GM18505 (cell line): ENCODE measurements around the gene FNDC11.
"Not testable (repeated sequence)": the region's sequence is repeated elsewhere in the genome, so short reads cannot be mapped to it uniquely, and the experiment has no call there.

ENCODE experiments used
- ATAC-seq: cut with Tn5 transposase; IDR thresholded peaks from one replicate; pipeline ENCODE4 v1.9.1; 2021; ENCODE audit not compliant: unreplicated experiment
- POLR2A ChIP-seq: IDR thresholded peaks from 4 replicates; pipeline ENCODE4 v1.6.1; 2011; ENCODE audit warnings: borderline replicate concordance; ENCODE audit not compliant: insufficient read depth, insufficient read length; ENCODE audit errors: extremely low read depth

Gene FNDC11

GRCh38 chr20:63557481-63557891 is 3.5 kb downstream of the FNDC11 start:
- no peak for TF ChIP-seq POLR2A
- ATAC-seq: no peak

GRCh38 chr20:63558804-63559484 is 5.0 kb downstream of the FNDC11 start:
- ATAC-seq: no peak
- no peak for TF ChIP-seq POLR2A

- not testable (repeated sequence) for ATAC-seq
Measured at GRCh38 chr20:63559485-63560332, 5.8 kb downstream of the FNDC11 start.

GRCh38 chr20:63560333-63560805 is 6.4 kb downstream of the FNDC11 start:
- no peak for TF ChIP-seq POLR2A
- no peak for ATAC-seq

- ATAC-seq: no peak
- TF ChIP-seq POLR2A: no peak
Measured at GRCh38 chr20:63560856-63561609, 7.1 kb downstream of the FNDC11 start.

GRCh38 chr20:63561624-63562396 is 7.9 kb downstream of the FNDC11 start:
- no peak for ATAC-seq
- no peak for TF ChIP-seq POLR2A

- no peak for TF ChIP-seq POLR2A
- ATAC-seq: no peak
Measured at GRCh38 chr20:63562461-63563224, 8.7 kb downstream of the FNDC11 start.

- no peak for ATAC-seq
- no peak for TF ChIP-seq POLR2A
Measured at GRCh38 chr20:63563225-63563935, 9.4 kb downstream of the FNDC11 start.

- no peak for TF ChIP-seq POLR2A
- no peak for ATAC-seq
Measured at GRCh38 chr20:63564036-63564810, 10.3 kb downstream of the FNDC11 start.

GRCh38 chr20:63565021-63565698 is 11.2 kb downstream of the FNDC11 start:
- no peak for TF ChIP-seq POLR2A
- no peak for ATAC-seq
